ENCODE data around the gene IDI1.
A peak's percentile ranks its signal among the peaks of the same experiment; 100 is the strongest.
"Not testable (repeated sequence)": the region's sequence is repeated elsewhere in the genome, so short reads cannot be mapped to it uniquely, and the experiment has no call there.

Gene IDI1

GRCh38 chr10:1063232-1063865 is 14.4 kb upstream of the IDI1 start:
- peak; percentile 45 for DNase-seq (ENCODE audit: low spot score)

- no peak for DNase-seq (ENCODE audit: low spot score)
Observed at GRCh38 chr10:1061930-1062774, 13.2 kb upstream of the IDI1 start.

DNA sequence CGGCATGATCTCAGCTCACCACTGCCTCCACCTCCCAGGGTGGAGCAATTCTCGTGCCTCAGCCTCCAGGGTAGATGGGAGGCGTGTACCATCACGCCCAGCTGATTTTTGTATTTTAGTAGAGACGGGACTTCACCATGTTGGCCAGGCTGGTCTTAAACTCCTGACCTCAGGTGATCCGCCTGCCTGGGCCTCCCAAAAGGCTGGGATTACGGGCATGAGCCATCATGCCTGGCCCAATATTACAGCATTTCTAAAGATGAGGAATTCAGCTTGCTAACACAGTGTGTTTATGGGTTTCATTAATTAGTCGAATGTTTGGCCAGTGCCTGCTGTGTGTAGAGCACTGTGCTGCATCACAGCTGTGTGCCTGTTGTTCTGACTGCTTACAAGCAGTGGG is 11.0 kb upstream of the IDI1 start:
- no peak for DNase-seq (ENCODE audit: low spot score)

GRCh38 chr10:1058017-1058416 is 9.1 kb upstream of the IDI1 start:
- no peak for DNase-seq (ENCODE audit: low spot score)

DNA sequence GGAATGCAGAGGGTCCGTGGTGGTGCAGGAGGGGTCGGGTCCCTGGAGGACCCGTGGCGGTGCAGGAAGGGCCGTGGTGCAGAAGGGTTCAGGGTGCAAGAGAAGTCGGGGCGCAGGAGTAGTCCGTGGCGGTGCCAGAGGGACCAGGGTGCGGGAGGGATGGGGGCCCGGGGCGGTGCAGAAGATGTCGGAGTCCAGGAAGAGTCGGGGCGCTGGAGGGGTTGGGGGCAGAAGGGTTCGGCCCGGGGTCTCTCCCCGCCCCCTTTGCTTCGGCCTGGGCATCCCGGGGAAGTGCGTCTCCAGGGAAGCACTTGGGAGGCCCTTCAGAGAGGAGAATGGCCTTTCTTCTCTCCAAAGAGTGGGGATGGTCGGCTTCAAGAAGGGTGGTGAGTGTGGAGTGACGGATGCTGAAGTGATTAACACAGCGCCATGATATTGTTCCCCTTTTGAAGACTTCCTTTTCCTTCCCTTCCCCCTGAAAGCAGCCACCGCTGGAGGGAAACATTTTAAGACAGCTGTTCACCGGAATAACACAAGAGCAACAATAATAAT is 8.3 kb upstream of the IDI1 start:
- no peak for DNase-seq (ENCODE audit: low spot score)

GRCh38 chr10:1056326-1057105 is 7.6 kb upstream of the IDI1 start, which contains the start of gene WDR37:
Gene WDR37 (plus strand): TSS chr10:1056385. CDS start chr10:1072156, 15,771 bp downstream.
- peak; percentile 85 for DNase-seq (ENCODE audit: low spot score)

DNA sequence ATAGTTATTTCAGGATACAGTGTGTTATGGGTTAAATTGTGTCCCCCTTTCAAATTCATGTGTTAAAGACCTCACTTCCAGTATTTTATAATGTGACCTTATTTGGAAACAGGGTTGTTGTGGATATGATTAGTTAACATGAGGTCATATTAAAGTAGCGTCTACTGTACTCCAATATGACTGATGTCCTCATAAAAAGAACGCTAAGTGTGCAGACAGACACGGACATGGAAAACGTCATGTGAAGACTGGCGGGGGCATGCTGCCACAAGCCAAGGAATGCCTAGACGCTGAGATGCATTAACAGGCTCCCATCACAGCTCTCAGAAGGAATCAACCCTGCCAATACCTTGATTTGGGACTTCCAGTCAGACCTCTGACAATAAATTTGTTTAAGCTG is 5.8 kb upstream of the IDI1 start:
- DNase-seq (ENCODE audit: low spot score), result no peak

- DNase-seq (ENCODE audit: low spot score), result peak; percentile 37
Observed at GRCh38 chr10:1050554-1050953, 1.6 kb upstream of the IDI1 start.

DNA sequence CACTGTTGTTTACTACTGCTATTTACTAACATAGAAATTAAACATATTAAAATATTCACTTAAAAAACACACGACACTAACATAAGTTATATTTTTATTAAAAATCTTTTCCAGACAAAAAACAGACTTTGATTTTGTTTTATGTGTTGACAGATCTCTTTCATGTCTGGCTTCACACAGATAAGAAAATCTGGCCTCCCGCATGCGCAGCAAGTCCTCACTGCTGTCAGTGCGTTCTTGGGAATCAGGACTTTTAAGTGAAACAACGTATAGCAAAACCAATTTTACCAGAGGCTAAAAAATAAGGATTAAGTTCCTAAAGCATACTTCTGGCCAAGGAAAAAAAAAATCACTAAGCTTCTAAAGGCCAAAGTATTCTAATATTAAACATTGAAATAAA is 1.2 kb upstream of the IDI1 start:
- no peak for DNase-seq (ENCODE audit: low spot score)

- DNase-seq (ENCODE audit: low spot score), result no peak
Observed at GRCh38 chr10:1049425-1049958, 573 bp upstream of the IDI1 start.

DNA sequence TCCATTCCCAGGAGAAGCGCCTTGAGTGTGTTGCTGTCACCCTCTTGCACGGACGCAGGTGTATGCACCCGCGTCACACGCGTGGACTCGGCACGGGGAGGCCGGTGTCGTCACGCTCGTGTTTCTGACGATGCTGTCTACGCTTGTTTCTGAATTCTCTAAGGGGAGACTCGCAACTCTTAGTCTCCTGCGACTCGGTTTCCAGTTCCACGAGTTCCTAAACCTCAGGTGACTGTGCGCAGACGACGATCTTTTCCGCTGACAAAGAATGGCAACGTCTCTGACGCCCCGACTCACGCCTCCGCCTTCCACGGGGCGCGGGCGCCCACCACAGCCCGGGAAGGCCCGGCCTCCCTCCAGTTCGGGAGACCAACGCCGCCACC is 579 bp downstream of the IDI1 start:
- DNase-seq (ENCODE audit: low spot score), result peak; percentile 49

DNA sequence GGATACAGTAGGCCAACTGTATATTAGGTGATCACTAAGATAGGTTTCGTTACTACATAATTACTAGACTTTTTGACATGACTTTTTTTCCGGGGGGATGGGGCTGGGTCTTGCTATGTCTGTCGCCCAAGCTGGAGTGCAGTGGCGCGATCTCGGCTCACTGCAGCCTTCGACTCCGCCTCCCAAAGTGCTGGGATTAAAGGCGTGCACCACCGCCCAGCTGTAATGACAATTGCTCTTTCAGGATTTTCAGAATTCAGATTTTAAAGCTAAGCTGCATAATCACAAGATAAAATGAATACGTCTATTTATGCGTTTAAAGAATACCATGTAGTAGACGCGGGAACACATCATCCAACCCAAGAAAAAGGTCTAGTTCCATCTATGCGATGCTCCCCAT is 982 bp downstream of the IDI1 start:
- no peak for DNase-seq (ENCODE audit: low spot score)

DNA sequence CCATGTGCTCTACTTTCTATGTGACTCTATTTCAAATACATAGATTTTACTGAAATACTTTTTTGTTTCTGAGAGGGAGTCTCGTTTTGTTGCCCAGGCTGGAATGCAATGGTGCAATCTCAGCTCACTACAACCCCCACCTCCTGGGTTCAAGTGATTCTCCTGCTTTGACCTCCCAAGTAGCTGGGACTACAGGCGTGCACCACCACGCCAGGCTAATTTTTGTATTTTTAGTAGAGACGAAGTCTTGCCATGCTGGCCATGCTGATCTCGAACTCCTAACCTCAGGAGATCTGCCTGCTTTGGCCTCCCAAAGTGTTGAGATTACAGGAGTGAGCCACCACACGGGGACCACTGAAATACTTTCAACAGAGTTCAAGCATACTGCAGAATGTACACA is 3.5 kb downstream of the IDI1 start:
- no peak for DNase-seq (ENCODE audit: low spot score)

DNA sequence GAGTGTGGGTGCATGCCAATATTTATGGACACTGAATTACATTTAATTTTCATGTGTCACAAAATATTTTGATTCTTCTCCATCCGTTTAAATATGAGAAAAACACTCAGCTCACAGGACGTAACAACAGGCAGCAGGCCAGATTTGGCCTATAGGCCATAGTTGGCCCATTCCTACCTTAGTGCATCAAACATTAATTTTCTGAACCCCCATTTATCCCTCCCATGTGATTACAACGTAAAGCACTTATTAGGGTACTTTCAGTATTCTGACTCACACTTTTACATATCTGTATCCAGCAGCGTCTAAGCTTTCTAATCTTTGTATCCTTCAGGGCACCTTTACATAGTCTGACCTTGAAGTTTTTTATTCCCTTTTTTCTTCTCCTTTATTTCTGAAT is 4.0 kb downstream of the IDI1 start:
- DNase-seq (ENCODE audit: low spot score), result no peak

DNA sequence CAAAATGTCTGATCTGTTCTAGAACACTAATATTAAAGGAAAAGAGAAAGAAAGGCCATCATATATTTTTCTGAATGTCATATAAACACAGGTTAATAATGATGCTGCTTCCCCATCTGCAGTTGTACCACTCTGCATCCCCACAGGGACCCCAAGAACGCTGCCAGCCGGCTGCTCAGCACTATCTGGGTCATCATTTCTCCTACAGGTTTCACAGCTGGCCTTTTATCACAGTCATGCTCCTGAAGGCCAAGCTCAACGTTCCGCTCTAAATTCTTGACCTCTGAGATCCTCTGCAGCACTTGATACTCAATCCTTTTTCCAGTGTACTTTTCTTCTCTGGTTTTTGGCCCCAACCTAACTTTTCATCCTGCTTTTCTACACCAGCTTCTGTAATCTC is 4.8 kb downstream of the IDI1 start:
- no peak for DNase-seq (ENCODE audit: low spot score)

GRCh38 chr10:1043532-1043995 is 5.4 kb downstream of the IDI1 start:
- DNase-seq (ENCODE audit: low spot score), result peak; percentile 27

- DNase-seq (ENCODE audit: low spot score), result no peak
Observed at GRCh38 chr10:1041514-1041913, 7.4 kb downstream of the IDI1 start.

- no peak for DNase-seq (ENCODE audit: low spot score)
Observed at GRCh38 chr10:1040133-1040532, 8.8 kb downstream of the IDI1 start.

GRCh38 chr10:1038769-1039168 is 10.2 kb downstream of the IDI1 start:
- not testable (repeated sequence) for DNase-seq (ENCODE audit: low spot score)

GRCh38 chr10:1037098-1037497 is 11.8 kb downstream of the IDI1 start:
- no peak for DNase-seq (ENCODE audit: low spot score)

DNA sequence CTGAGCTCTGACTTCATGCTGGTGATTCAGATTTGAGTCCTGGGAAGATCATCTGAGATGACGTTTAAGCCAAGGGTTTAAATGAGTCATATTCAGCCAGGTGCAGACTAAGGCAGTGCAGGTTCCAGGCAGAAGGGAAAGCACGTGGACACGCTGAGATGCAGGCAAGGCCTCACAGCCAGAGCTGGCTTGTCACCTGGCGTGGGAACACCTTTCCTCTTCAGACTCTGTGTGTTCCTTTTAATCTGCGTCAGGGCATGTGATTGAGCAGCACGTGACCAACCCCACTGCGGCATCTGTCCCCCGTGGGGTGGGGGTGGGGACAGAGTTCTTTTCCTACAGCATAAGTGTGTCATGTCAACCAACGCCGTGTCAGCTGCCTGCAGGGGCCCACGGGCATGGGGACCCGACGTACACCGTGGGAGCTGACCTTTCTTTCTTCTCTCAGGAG is 12.6 kb downstream of the IDI1 start:
- DNase-seq (ENCODE audit: low spot score), result no peak

DNA sequence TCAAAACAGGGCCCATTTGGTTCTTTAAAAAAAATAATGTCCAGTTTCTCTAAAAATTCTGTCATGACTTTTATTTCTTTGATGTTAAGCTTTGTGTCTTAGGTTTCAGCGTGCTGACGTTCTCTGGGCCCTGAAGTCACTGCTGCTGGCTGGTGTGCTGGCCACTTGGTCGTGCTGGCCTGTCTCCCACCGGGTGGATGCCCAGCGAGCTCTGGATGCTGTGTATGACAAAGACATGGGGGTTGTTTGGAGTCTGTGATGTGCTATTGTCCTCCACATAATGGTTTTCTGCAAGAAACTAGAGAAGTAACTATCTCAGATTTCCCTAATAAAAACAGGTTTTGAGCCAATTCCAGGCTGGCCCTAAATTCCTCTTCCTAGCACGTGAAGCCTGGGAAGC is 13.7 kb downstream of the IDI1 start:
- no peak for DNase-seq (ENCODE audit: low spot score)
